Measurements from ENCODE around the gene RRP1.

The RRP1 gene, protein sequence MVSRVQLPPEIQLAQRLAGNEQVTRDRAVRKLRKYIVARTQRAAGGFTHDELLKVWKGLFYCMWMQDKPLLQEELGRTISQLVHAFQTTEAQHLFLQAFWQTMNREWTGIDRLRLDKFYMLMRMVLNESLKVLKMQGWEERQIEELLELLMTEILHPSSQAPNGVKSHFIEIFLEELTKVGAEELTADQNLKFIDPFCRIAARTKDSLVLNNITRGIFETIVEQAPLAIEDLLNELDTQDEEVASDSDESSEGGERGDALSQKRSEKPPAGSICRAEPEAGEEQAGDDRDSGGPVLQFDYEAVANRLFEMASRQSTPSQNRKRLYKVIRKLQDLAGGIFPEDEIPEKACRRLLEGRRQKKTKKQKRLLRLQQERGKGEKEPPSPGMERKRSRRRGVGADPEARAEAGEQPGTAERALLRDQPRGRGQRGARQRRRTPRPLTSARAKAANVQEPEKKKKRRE

DNA sequence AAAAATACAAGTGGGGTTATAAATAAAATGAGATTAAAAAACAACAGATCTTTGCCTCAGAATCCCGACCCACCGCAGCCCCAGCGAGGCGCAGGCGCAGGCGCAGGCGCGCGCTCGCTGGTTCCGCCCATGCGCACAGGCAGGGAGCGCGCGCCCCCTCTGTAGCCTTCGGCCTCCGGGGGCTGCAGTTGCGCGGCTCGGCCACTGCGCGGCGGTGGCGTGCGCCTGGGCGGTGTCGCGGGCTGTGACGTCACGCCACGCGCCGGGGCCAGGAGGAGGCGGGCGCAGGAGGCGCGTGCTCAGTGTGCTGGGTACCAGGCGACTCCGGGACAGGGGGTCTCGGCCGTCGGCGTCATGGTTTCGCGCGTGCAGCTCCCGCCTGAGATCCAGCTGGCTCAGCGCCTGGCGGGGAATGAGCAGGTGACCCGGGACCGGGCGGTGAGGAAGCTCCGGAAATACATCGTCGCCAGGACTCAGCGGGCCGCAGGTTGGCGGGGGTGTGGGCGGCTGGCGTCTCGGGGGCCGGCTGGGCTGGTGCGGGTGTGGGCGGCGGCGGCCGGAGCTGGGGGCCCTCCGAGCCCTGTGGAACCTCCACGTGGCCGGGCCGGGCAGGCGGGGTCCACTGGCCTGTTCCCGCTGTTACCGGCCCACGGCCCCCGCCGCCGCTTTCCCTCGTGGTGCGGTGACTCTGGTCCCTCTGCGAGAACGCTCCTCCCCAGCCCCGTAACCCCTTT is at the start of gene RRP1:
Gene RRP1, plus strand, starts transcription at position 302 of the 734 bp plus-strand sequence. Its CDS starts 53 bp downstream, at position 355.
- peak; percentile 89 for DNase-seq (ENCODE audit: low read depth)

- no peak for DNase-seq (ENCODE audit: low read depth)
Measured at GRCh38 chr21:43739621-43740435, 49.5 kb upstream of the RRP1 start.

- DNase-seq (ENCODE audit: low read depth), result no peak
Measured at GRCh38 chr21:43740497-43741156, 48.8 kb upstream of the RRP1 start.

DNA sequence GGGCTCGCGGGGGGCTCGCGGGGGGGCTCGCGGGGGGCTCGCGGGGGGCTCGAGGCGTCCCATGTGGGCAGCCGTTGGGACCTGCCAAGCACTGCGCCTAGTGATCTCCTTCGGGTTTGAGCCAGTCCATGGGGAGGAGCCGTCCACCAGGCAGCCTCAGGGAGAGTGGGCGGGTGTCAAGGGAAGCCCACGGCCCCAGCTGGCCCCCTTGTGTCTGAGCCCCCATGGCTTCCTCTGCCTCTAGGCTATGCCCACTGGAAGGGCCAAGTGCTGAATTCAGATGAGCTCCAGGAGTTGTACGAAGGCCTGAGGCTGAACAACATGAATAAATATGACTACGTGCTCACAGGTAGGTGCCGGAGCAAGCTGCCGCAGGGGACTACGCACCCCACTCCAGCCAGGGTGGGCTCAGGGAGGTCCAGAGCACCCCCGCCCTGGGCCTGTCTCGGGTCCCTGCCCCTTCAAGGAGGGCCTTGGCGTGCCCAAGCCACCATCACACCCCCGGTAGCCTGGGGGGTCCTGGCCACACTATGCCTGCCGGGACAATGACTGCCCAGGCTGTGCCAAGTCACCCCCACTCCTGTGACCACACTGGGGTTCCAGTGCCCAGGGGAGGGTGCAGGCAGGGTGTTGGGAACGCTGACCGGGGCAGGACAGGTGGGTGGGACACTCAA is 47.8 kb upstream of the RRP1 start:
- DNase-seq (ENCODE audit: low read depth), result no peak

- DNase-seq (ENCODE audit: low read depth), result no peak
Measured at GRCh38 chr21:43743947-43744346, 45.4 kb upstream of the RRP1 start.

GRCh38 chr21:43744725-43745124 is 44.7 kb upstream of the RRP1 start:
- no peak for DNase-seq (ENCODE audit: low read depth)

- no peak for DNase-seq (ENCODE audit: low read depth)
Measured at GRCh38 chr21:43745772-43746517, 43.4 kb upstream of the RRP1 start.

DNA sequence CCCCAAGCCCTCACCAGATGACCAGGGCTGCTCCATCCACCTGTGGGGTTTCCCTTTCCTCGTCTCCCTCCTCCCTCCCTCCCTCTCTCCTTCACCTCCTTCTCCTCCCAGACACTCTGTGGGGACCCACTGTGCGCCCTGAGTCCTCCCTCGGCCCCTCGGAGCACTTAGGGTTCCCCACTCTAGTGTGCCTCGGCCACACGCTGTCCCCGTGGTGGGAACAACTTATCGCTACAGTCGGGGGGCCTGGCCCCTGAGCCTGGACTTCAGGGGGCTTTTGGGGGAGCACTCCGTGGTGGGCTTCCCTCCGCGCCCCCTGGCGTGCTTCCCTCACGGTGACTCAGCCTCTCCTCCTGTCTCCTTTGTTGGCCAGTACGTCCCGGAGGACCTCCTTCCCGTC is 40.8 kb upstream of the RRP1 start:
- DNase-seq (ENCODE audit: low read depth), result no peak

DNA sequence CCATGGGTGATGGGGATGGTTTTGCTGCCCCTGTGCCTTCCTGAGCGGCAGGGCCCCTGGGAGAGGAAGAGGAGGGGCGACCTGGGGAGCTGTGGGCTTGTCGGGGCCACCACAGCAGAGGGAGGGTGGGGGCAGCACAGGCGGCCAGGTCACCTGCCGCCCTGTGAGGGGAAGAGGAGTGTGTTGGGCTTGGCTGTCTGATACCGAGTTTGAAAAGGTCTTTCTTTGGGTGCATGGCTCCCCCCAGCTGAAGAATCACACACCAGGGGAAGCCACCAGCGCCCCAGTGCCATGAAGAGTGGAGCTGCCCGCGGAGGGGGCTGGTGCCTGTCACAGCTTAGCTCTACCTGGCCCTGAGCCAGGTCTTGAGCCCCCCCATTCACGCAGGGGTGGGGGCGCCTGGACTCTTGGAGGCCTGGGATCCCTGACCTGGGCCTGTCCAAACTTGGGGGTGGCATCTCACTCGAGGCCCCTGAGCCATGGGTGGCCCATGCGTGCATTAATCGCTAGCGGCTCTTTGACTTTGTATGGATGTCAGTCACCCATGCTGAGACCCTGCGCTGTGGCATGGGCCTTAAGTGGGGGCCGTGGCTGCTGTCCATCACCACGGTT is 39.6 kb upstream of the RRP1 start:
- DNase-seq (ENCODE audit: low read depth), result no peak

DNA sequence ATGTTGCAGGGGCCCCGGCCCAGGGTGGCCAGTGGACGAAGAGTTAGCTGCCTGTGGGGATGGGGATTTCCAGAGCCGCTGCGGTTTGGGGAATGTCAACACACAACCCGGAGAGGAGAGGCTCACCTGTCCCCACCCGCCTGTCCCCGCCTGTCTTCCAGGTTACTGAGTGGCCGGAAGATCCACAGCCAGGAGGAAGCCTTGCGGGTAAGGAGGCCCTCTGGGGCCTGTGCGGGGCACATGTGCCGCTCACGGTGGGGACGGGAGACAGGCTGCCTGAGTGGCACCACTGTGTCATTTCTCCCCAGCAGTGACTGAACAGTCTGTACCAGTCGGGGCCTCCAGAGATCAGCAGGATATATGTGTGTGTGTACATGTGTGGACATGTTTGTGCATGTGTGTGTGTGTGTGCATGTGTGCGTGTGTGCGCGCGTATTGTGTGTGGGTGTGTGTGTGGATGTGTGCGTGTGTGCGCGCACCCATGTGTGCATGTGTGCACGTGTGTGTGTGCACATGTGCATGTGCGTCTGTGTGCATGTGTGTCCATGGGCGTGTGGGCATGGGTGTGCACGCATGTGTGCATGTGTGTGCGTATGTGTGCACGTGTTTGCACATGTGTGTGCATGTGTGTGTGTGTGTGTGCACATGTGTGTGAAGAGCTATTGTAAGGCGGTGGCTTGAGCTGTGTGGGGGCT is 38.9 kb upstream of the RRP1 start:
- DNase-seq (ENCODE audit: low read depth), result no peak

DNA sequence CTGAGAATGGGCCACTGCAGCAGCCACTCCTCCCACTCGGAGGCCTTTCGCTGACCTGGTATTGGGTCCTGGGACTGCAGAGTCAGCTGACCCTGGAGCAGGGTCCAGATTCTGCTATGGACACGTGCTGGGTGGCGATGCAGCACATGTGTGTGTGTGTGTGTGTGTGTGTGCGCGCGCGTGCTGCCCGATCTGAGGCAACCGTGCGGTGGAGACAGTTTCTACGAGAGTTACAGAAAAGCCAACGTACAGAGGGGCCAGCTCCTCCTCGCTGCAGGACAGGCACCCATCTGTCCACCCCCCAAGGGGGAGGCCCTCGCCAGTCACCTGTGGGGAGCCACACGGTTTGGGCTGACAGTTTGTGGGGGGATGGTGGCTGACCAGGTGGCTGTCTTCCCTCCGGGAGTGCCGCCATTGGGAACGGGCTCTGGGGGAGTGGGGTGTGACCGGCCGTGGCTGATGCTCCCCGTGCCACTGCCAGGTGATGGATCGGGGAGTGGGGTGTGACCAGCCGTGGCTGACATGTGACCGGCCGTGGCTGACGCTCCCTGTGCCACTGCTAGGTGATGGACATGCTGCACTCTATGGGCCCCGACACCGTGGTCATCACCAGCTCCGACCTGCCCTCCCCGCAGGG is 37.3 kb upstream of the RRP1 start:
- no peak for DNase-seq (ENCODE audit: low read depth)

- no peak for DNase-seq (ENCODE audit: low read depth)
Measured at GRCh38 chr21:43752758-43753438, 36.5 kb upstream of the RRP1 start.

GRCh38 chr21:43753439-43753799 is 36.0 kb upstream of the RRP1 start:
- no peak for DNase-seq (ENCODE audit: low read depth)

DNA sequence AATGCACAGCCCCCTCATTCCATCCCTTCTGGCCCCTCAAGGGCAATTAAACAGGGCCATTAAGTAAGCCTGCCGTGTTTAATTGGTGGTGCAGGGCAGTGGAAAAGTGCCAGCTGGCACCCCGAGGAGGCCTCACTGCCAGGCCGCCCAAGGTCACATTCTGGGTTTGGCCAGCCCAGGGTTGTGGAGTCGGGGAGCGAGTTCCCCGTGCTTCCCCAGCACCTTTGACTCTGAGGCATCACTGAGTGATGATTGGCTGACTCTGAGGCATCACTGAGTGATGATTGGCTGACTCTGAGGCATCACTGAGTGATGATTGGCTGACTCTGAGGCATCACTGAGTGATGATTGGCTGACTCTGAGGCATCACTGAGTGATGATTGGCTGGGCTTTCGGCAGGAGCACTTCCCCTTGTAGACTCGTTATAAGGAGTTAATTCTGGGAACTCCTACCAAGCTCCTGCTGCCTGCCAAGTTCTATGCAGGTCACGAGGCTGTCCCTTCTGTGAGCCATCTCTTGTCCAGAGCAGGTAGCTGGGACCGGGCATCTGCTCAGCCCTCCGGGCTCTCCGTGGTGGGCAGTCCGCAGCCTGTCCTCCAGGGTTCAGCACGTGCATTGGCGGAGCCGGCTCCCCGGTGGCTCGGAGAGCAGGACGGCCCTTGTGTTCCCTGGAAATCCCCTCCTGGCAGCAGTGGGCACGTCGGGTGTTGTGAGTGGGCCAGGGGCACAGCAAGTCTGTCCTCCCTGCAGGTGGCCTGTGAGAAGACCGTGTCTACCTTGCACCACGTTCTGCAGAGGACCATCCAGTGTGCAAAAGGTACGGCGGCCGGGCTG is 34.2 kb upstream of the RRP1 start:
- DNase-seq (ENCODE audit: low read depth), result no peak

DNA sequence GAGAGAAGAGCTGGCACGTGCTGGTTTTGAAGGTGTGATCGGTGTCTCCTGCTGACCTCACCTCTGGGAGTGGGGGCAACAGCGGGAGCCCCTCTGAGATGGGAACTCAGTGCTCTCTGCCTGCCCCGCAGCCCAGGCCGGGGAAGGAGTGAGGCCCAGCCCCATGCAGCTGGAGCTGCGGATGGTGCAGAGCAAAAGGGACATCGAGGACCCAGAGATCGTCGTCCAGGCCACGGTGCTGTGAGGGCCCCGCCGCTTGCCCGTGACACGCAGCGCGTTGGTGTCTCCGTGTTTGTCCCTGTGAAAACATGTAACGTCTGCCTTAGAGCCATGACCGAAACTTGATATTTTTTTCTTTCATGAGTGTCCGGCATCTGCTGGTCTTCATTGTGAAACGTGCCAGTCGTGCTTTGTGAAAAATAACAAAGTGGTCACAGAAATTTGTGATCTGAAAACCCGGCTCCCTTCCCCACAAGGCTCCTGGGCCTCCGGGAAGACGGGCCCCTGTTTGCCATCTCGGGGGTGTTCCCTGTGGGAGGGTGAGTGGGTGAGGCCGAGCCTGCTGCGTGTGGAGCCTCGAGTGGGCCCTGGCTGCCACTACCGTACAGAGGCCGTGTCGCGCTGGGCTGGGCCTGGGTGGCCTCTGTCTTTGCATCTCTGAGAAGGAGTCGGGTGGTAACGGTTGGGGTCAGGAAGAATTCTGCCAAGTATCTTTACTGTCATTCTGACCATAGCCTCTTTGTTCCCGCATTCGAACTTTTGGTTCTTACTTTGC is 33.4 kb upstream of the RRP1 start:
- DNase-seq (ENCODE audit: low read depth), result no peak

GRCh38 chr21:43757601-43758000 is 31.8 kb upstream of the RRP1 start:
- no peak for DNase-seq (ENCODE audit: low read depth)

- no peak for DNase-seq (ENCODE audit: low read depth)
Measured at GRCh38 chr21:43758111-43758641, 31.2 kb upstream of the RRP1 start.
